Measurements from ENCODE around the gene ADCY5. TPM values are rescaled to one million over a fixed set of nuclear protein-coding genes. Genes with fewer than 3 reads are reported as not detected.
A peak's percentile ranks its signal among the peaks of the same experiment; 100 is the strongest.

Gene ADCY5
- total RNA-seq, 2 donors from 2014 or later: 12.9 to 69.6 TPM

DNA sequence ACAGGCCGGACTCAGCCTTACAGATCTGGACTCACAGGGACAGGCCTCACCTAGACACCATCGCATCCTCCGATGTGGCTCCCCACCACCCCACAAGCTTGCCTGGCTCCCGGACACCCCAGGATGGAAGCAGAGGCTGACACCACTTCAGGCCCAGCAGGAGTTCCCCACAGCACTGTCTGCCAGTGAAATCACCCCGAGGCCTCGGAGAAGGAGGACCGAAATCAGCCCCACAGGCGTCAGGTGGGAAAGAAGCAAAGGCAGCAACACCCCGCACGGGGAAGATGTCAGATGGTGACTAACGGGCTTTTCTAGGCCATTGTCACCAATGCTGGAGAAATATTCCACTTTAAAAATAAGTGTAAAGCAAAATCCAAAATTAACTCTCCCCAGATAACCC, 18.6 kb downstream of the ADCY5 start:
- DNase-seq (ENCODE audit: low spot score): no peak
- no peaks in the 10 kb centered on the region for H3K27me3 ChIP-seq (replicated peaks; ENCODE audit: insufficient read depth)
- WGBS: 89% methylated on average over 11 of the region's 11 CpGs
- H3K4me3 ChIP-seq: no peak overlapping the region
- intact Hi-C loops (cut with DNase I): no loop called here
- no peaks in the 10 kb centered on the region for H3K36me3 ChIP-seq
- TF ChIP-seq, protein P1, sequence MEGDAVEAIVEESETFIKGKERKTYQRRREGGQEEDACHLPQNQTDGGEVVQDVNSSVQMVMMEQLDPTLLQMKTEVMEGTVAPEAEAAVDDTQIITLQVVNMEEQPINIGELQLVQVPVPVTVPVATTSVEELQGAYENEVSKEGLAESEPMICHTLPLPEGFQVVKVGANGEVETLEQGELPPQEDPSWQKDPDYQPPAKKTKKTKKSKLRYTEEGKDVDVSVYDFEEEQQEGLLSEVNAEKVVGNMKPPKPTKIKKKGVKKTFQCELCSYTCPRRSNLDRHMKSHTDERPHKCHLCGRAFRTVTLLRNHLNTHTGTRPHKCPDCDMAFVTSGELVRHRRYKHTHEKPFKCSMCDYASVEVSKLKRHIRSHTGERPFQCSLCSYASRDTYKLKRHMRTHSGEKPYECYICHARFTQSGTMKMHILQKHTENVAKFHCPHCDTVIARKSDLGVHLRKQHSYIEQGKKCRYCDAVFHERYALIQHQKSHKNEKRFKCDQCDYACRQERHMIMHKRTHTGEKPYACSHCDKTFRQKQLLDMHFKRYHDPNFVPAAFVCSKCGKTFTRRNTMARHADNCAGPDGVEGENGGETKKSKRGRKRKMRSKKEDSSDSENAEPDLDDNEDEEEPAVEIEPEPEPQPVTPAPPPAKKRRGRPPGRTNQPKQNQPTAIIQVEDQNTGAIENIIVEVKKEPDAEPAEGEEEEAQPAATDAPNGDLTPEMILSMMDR (IDR thresholded peaks at IDR 0.05): no peak
- TF ChIP-seq POLR2A (IDR thresholded peaks at IDR 0.05) (no peak), POLR2AphosphoS5 (IDR thresholded peaks at IDR 0.05) (no peak)
- H3K9me3 ChIP-seq: no peaks in the 10 kb centered on the region
- no peaks in the 10 kb centered on the region for H3K4me1 ChIP-seq (replicated peaks)
- H3K27ac ChIP-seq: no peak overlapping the region

DNA sequence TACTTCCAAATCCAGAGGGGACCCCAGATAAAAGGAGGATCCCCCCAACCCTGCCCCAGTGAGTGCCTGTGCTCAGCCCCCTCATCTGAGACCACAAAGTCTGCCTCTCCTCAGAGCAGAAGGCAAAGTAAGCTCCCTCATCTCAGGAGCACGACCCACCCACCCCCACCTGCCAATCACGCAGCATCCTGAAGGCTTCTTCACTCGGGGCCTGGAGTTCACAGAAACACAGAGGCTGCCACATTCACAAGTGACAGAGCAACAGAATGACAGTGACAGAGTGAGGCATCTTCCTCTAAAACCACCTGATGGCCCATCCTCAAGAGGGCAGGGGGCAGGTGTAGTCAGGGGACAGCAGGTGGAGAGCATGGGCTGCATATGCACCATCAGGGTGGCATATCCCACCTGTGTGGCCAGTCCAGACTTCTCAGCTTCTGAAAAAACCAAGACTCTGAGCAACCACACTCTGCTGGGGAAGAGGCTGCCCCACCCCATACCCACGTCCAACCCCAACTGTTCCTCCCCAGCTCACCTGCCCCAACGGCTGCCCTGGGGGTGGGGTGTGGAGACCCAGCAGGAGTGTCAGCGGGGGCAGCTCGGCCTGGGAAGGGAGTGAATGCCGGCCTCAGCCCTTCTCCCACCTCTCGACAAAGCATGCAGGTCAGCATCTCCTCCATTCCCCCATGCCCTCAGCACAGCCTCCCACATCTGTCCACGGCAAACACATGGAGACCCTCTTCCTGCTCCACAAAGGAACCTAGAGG, 19.3 kb downstream of the ADCY5 start:
- Histone ChIP-seq H3K27ac (no peak overlapping the region), H3K36me3 (no peaks in the 10 kb centered on the region), H3K9me3 (no peaks in the 10 kb centered on the region), H3K27me3 (replicated peaks; ENCODE audit: insufficient read depth) (no peaks in the 10 kb centered on the region), H3K4me1 (replicated peaks) (no peaks in the 10 kb centered on the region), H3K4me3 (no peak overlapping the region)
- intact Hi-C loops (cut with DNase I): no loop called here
- TF ChIP-seq, protein P1 (IDR thresholded peaks at IDR 0.05): no peak
- TF ChIP-seq POLR2A (IDR thresholded peaks at IDR 0.05) (no peak), POLR2AphosphoS5 (IDR thresholded peaks at IDR 0.05) (no peak)
- 83% methylated on average over 8 of the region's 10 CpGs for WGBS
- DNase-seq (ENCODE audit: low spot score): no peak

DNA sequence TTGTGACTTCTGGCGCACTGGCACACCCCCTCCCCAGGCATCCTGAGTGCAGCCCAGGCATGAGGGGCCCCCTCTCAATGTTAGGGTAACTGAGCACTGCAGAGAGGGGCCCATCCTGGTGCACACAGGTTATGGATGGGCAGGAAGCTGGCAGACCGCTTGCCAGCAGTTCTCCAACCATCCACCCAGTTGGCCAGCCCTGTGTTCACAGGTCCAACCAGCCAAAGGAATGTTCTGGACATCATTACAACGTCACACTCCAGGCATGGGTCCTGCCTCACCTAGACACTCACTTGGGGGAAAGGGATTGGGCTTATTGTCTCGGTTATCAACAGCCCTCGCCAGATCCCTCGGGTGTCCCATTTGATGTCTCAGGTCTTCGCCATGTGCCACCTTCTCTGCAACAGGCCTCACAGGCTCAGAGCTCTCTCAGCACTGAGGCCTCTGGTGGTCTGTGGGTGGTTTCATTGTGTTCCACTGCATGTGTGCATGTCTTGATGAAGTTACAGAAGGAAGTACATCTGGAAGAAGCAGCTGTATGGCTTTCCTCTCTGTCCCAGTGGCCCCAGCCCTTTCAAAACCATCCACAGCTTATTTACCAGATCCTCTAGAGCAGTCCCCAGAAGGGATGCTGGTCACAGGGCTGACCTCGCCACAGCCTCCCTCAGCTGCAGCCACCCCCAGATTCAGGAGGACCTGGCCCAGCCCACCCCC, 23.7 kb downstream of the ADCY5 start:
- 81% methylated on average over 6 of the region's 8 CpGs for WGBS
- Histone ChIP-seq H3K36me3 (no peaks in the 10 kb centered on the region), H3K4me1 (replicated peaks) (no peaks in the 10 kb centered on the region), H3K27me3 (replicated peaks; ENCODE audit: insufficient read depth) (no peaks in the 10 kb centered on the region), H3K27ac (peak overlapping the region; percentile 10 to 12), H3K9me3 (no peaks in the 10 kb centered on the region), H3K4me3 (no peak overlapping the region)
- TF ChIP-seq POLR2AphosphoS5 (IDR thresholded peaks at IDR 0.05) (no peak), POLR2A (IDR thresholded peaks at IDR 0.05) (no peak)
- TF ChIP-seq, protein P1 (IDR thresholded peaks at IDR 0.05): no peak
- intact Hi-C loops (cut with DNase I): no loop called here
- no peak for DNase-seq (ENCODE audit: low spot score)

DNA sequence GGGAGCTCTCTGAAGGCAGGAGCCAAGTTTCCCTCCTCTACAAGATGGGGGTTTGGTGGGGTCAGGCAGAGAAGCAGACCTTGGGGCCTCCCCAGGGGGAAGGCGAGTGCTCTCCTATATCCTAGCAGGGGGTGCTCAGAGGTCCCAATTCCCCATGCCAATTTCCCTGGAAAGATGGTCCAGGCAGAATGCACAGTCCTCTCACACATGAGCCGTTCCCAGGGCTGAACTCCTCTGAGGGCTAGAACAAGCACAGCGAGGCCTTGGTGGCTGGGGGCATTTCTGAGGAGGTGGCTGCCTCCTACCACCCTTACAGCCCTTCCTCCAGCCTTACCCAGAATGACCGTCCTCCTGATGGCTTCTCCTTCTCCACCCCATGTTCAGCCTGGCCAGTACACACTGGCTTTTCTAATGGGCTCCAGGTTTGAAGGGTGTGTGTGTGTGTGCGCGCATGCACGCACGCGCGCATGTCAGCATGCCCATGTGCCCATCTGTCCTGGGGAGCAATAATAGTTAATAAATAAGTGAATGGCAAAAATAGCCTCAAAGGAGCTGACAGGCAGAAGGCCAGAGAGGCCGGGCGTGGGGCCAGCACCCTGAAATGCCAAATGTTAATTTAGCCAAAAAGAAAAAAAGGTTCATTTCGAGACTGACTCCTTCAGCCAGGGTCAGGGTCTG, 24.4 kb downstream of the ADCY5 start:
- no peaks in the 10 kb centered on the region for H3K4me1 ChIP-seq (replicated peaks)
- TF ChIP-seq POLR2A (IDR thresholded peaks at IDR 0.05) (no peak), POLR2AphosphoS5 (IDR thresholded peaks at IDR 0.05) (no peak)
- TF ChIP-seq, protein P1 (IDR thresholded peaks at IDR 0.05): no peak
- H3K27me3 ChIP-seq (replicated peaks; ENCODE audit: insufficient read depth): no peaks in the 10 kb centered on the region
- intact Hi-C loops (cut with DNase I): no loop called here
- no peak for DNase-seq (ENCODE audit: low spot score)
- no peaks in the 10 kb centered on the region for H3K9me3 ChIP-seq
- no peaks in the 10 kb centered on the region for H3K36me3 ChIP-seq
- H3K27ac ChIP-seq: peak overlapping the region; percentile 10 to 13
- no peak overlapping the region for H3K4me3 ChIP-seq
- 48% methylated on average over 13 of the region's 13 CpGs for WGBS

All from prostate gland (tissue), 2 donors.